Measurements from ENCODE around the gene DCTN2.

DNA sequence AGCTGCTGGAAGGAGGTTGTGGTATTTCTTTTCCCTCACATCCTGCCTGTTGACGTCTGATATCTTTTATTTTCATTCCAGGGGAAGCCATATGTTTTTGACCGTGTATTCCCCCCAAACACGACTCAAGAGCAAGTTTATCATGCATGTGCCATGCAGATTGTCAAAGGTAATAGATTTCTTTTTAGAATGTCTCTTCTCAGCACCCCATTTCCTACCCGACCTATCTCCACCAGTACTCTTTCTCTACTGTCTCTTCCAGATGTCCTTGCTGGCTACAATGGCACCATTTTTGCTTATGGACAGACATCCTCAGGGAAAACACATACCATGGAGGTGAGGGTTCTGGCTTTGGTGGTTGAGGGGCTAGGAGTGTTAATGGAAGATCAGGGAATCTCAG lies 16.4 kb upstream of the DCTN2 start:
- TF ChIP-seq, protein P1, sequence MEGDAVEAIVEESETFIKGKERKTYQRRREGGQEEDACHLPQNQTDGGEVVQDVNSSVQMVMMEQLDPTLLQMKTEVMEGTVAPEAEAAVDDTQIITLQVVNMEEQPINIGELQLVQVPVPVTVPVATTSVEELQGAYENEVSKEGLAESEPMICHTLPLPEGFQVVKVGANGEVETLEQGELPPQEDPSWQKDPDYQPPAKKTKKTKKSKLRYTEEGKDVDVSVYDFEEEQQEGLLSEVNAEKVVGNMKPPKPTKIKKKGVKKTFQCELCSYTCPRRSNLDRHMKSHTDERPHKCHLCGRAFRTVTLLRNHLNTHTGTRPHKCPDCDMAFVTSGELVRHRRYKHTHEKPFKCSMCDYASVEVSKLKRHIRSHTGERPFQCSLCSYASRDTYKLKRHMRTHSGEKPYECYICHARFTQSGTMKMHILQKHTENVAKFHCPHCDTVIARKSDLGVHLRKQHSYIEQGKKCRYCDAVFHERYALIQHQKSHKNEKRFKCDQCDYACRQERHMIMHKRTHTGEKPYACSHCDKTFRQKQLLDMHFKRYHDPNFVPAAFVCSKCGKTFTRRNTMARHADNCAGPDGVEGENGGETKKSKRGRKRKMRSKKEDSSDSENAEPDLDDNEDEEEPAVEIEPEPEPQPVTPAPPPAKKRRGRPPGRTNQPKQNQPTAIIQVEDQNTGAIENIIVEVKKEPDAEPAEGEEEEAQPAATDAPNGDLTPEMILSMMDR (IDR thresholded peaks at IDR 0.05), result no peak
- TF ChIP-seq POLR2A (IDR thresholded peaks at IDR 0.05), result no peak

All from thyroid gland (tissue), 4 donors.